Umbilical cord (tissue), 2 donors: Measurements from ENCODE around the gene PBX1. TPM values are rescaled to one million over a fixed set of nuclear protein-coding genes. Genes with fewer than 3 reads are reported as not detected.

Experiments
- DNase-seq: peaks from one replicate; pipeline ENCODE4 v3.0.0-alpha.2; 2015; ENCODE audit warnings: low spot score
- total RNA-seq: library from RNA; depleted of rRNA; stranded (reverse); fragments of >200 nt; gene quantifications from one replicate; pipeline ENCODE4 v1.2.3, GENCODE V29; 2014; ENCODE audit warnings: low replicate concordance; ENCODE audit not compliant: insufficient read depth

Gene PBX1
- total RNA-seq, 1 donor from 2014 or later, result 119 TPM

DNA sequence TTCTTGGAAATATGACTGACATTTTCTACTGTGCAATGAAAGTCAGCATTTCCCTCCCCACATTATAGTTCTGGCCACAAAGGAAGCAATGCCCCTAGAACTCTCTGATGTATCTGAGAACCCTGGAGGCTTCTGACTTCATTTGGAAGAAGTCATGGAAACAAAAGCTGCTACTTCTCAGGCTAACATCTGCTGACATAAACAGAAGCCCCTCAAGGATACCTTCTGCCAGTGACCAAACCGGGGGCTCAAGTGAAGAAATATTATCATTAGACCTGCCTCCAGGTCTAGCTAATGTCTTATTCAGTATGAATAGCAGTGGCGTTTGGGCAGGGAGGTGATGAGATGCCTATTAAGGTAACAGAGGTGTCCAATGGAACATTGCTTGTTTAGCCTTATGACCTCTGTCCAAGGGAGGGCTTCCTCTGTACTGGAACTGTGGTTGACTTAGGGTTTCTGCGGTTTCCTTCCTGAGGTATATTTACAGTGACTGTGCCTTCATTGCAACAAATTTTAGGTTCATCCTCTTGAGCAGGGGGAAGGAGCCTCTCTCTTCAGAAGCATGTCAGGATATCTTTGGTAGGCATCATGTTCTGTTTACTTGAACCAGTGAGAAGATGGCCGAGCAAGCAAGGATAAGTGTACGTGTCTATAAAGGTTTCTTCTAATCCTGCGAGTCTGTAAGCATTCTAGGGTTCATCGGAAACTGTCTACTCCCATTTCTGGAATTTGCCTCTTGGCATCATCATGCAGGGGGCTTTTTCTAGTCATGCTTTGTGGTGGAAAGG is 161.7 kb downstream of the PBX1 start:
- peak; percentile 45 for DNase-seq

DNA sequence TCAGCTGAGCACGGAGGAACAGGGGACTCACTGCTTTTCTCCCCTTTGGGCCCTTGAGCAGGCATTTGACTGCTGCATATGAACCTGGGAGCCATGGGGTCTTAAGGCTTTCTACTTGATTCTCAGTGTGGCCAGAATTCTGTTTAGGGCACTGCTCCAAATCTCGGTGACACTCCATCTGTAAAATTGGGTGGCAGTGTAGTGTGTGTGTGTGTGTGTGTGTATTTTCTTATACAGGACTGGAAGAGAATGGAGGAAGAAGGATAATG is 162.2 kb downstream of the PBX1 start:
- no peak for DNase-seq

DNA sequence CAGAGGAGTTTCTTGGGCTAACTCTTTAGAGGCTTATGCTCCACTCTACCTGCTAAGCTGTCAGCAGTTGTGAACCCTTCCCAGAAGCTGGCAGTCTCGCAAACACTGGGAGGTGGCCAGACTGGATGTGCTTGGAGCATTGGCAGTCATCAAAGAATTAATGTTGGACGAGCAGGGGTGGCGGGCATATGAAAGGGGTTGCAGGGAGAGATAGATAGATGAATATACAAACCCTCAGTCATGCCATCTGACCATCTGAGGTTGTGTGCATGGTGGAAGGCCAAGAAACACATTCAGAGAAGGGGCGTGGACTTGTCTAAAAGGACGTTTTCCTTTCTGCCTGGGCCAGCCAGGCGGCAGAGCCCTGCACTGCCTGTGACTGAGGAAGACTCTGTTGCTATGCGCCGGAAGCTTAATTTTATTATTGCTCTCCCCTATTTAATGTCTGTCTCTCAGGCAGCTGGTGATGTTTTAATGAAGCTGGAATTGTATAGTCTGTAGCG is 164.4 kb downstream of the PBX1 start:
- no peak for DNase-seq

DNA sequence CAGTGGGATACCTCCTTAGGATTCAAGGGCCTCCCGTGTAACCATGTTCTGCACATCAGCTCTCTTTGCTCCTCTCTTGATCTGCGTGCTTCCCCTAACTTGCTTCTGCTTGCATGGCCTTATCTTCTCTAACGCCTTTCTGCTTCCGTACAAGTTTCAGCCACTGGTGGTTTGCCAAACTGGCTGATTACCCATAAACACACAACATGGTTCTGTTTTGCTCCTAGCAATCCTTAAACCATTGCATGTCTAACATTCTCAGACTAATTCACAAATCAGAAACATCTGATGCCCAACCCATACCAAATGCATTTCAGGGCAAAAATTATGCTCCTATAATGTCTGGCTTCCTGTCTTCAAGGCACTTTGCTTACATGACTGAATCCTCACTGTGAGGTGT is 166.4 kb downstream of the PBX1 start:
- DNase-seq, result peak; percentile 45

DNA sequence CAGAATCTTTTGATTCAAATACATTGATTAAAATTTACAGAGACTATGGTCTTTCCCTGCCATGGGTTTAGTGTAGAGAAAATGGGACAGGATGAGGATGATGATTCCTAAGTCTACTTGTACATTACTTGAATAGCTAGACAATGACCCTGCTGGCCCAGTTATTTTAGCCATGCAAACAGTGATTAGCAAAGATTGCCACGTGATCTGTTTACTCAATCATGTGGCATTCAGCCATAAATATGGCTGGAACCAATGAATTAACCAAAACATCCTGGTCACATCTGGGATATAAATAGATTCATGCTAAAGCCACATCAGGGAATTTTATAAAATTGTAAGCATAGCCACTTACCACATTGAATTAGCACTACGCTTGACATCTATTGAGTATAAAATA is 167.3 kb downstream of the PBX1 start:
- no peak for DNase-seq

DNA sequence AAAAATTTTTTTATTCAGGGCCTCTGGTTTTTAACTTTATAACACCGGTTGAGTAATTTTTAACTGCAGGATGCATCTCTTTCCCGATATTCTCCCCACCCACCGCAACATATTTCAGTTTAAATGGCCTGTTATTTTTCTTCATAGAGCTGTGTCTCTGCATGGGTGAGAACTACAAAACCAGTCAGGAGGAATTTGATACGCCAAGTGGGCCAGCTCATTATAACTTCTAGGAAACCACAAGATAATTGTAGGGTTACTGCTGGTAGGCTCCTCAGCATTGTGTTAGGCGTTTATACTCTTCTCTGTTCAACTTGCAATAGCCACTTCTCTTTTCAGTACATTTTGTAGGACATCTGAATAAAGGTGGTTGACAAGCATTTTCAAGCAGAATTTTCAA is 169.7 kb downstream of the PBX1 start:
- DNase-seq, result no peak

DNA sequence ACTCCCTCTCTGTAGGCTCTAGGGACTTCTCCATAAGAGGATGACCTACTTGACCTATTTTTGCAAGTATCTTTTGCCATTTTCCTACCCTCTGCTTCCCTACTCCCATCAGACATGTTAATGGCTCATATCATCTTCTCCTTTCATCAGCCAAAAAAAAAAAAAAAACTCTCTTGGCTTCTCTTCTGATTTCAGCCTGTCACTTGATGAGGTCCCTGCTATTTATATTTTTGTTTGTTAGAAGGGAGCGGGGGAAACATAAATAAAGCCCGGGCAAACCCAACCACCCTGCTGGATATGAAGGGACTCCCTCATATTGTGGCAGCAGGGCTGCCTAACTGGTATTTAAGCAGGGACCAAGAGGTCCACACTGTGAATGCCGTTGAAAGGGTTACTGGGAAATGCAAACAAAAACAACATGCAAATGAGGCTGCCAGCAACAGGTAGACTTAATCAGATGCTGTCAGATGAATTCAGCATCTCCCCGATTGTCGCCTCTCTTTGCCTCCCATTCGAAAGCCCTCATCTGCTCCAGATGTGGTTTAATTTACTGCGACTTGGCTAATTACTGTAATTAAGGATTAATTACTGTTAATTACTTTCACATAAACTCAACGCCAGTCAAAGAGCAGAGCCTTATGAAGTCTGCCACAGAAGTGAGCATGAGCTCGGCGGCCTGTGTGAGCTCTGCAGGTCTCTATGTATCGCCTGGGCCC is 172.3 kb downstream of the PBX1 start:
- no peak for DNase-seq

DNA sequence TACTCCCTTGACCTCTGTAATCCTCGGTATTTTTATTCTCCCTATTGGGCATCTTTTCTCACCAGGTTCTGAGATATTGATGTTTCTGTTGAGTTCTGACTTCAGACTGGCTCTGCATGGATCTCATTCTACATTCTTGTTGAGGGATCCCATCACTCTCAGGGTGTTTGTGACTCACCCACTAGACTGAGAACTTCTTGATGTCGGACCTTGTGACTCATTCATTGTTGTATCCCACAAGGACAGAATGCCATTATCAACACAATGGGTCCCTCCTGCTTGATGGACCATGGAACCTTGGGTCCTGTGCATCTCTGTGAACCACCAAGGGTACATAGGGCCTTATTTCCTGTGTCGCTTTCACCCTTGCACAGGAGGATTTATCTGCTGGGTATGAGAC is 174.1 kb downstream of the PBX1 start:
- no peak for DNase-seq

DNA sequence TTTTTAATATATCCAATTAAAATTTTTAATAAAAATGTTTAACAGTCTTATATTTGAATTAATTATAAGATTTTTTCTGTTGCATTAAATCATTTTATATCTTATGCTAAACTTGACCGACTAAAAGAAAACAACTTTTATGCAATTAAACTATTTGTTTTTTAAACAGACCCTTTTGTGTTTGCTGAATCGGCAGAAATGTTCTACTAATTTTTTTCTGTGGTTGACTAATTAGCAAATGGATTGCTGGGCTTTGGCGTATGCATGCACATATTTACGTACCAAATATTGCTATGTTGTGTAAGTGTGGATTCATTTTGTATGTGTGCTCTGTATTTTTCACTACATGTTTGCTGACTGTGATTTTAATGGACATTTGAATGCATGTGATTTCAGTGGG is 174.8 kb downstream of the PBX1 start:
- DNase-seq, result no peak

DNA sequence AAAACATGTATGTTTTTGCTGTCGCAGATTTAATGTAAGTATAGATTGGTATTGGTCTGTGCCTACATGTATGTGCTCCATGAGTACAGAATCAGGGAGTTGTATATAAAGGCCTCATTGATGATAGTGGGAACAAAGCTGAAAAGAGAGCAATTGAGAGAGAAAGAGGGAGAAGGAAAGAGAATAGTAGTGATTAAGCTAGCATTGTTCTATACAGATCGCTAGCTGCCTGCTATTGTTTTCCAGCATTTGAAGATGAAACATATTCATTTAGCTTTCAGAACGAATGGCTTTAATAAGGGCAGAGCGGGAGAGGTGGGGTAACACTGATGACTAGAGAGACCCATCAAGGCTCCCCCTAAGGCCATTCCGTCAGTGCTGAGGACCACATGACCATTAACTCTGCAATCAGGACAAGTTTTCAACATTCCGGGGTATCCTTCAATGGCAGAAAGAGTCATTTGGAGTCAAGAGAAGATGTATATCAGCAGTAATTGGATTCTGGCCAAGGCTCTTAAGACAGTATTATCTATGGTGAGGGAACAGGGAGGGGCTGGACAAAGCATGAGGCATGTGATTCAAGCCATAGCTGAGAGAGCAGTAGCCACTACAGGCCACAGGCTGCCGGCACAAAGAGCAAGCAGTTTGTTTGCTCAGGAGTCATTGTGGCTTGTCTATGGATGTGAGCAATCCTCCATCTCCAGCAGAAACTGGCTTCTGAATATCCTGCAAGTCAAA is 176.5 kb downstream of the PBX1 start:
- peak; percentile 79 for DNase-seq

DNA sequence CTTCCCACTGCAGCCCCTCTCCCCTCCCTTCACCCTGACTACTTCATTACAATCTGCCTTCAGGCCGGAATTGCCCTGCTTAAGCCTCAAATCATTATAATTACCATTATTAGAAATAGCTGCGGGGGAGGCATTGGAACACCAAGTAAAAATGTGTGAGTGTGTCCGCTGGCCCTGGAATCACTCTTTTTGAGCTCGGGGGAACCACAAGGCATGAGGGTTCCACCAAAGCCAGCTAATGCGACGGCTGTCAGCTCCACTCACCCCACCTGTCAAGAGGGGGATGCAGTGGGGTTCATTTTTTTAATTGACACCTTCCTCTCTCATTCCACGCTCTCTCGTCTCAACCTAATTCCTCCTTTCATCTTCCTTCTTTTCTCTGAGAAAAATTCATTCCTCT is 177.2 kb downstream of the PBX1 start:
- no peak for DNase-seq

DNA sequence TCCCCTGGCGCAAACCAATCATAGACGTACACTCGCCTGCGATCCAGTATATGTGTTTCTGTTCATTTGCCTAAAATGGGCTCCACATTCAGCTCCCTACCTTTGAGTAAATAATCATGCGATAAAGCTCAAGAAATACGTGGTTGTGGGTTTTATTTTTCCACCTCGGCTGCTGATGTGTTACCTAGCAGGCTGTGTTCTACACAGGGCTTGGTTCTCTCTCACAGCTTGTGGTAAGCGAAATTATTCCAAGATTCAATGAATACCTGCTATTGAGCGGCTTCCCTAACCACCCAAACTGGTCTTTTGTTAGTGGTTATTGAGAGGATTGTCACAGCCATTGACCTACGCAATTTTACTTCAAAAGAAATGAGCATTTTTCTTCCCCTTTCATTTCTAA is 180.2 kb downstream of the PBX1 start:
- no peak for DNase-seq

DNA sequence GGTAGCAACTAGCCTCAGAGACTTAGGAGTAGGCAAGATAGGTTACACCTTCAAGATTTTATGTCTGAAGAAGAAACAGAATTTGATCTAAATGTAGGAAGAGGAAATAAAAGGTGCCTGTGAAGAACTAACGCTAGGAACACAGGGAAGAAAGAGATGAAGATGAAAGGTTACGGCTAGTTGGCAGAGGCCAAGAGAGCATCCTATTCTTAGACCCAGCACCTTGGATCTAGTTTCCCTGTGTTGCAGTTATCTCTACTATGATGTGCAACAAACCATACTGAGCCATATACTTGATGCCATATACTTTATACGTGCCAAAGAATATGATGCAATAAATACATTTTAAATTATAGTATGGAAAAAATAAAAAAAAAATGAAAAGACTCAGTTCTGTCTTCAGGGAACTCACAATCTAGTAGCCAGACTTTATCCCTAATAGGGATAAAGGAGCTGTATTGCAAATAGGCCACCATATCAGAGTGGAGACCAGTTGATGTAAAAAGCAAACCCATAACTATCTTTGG is 181.1 kb downstream of the PBX1 start:
- DNase-seq, result no peak

DNA sequence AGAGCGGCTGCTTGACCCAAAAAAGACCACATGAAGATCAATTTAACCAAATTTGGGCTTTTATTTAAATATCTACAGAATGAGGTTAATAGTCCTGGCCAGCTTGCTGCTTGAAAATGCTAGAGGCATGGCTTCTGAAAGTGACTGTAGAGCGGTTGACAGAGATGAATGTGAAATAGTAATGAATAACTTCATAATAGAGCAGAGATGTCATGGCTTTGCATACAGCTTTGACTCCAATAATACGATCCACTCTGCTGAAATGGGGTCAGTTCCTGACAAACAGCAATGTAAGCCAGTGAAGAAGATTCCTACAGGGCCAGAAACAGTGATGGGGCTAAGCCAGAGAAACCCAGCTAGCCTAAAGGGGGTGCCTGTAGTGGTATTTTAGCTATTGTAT is 183.8 kb downstream of the PBX1 start:
- DNase-seq, result no peak

DNA sequence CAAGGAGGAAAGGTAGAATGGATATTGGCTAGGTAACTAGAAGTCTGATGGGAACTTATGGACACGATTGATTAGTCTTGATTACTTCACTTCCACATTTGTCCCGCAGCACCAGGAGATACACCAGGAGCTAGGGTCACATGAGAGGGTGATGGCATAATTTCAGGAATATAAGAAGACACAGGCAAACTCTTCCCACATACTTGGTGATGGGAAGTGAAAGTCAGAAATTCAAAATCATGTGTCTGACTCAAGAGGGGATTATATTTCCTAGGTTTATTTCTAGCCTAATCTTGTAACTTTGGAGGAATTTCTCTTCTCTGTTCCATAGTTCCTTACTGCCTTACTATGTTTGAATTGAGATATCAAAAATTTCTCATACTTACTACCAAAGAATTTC is 185.0 kb downstream of the PBX1 start:
- DNase-seq, result no peak

DNA sequence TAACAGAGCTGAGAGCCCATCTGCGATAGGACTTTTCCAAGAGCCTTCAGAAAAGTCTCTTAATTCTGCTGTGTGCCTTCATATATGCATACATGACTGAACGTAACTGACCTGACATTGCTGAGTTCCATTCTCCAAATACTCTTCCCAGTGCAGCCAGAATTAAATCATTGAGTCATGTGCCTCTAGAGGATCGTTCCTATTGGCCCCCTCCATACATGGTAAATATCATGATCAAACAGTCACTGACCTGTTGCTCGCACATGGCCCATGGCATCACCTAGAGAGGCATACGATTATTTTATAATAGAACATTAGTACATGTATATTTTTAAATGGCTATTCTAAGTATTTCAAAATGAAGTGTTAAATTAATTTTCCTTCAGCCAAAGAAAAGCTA is 186.8 kb downstream of the PBX1 start:
- DNase-seq, result no peak

DNA sequence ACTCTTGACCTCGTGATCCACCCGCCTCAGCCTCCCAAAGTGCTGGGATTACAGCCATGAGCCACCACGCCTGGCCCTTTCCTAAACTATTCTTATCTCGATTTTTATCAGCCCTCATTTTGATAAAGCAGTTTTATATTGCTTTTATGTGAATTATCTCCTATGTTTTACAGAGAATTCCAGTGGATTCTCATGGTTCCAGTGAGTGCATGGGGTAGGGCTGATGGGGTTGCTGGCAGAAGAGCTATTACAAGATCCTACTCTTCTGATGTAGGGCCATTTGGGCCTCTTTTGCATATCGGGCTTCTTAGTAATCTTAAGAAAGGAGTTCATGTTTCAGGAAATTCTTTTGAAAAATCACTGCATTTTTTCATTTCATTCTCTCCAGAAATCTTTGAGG is 187.6 kb downstream of the PBX1 start:
- peak; percentile 76 for DNase-seq

DNA sequence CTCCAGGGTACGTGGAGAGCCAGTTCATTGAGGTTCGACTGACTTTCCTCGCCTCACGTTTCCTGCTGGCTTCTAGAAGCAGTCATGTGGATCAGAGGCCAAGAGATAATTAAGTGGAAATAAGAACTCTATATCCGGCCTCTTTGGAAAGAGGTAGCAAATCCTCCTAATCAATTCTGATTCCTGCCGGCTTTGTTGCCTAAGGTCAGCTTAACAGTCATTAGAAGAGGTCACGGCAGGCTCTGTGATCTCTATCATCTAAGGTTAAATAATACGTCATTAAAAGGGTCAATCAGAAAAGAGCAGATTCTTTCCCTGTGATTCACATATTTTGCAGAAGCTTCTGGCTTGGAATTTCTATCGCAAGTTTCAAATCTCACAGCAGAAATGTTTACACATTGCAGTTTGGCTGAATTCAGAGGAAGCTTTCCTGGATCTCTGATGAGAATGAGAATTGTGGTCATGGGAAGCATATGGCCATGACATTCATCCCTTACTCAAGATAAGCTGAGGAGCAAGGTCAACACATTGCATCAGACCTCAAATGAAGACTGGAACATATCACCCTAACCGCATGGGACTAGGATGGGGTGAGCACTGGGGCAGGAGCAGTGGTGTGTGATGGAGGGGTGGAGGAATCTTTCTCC is 189.4 kb downstream of the PBX1 start:
- DNase-seq, result peak; percentile 96

DNA sequence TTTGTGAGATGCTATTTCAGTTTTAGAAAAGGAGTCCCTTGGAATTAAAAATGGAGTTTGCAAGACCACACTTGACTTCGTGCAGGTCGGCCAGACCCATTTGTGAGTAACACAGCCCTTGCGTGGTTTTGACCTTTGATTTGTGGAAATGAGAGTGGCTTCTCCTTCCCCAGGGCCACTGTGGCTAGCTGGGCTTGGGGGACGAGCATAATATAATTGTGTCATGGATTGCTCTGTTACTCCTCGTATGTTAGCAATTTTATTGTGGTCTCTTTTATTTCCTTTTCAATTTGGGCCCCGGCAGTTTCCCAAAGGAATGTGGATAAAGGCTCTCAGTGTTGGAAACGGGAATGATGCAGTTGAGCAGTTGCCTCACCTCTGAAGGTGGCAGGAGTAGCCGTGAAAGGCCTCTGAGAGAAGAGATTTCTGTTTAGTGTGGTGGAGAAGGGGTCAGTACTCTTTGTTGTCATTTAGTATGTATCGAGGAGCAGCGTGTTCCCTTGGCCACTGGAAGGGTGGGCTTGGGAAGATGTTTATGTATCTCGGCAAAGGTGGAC is 194.6 kb downstream of the PBX1 start:
- DNase-seq, result no peak

DNA sequence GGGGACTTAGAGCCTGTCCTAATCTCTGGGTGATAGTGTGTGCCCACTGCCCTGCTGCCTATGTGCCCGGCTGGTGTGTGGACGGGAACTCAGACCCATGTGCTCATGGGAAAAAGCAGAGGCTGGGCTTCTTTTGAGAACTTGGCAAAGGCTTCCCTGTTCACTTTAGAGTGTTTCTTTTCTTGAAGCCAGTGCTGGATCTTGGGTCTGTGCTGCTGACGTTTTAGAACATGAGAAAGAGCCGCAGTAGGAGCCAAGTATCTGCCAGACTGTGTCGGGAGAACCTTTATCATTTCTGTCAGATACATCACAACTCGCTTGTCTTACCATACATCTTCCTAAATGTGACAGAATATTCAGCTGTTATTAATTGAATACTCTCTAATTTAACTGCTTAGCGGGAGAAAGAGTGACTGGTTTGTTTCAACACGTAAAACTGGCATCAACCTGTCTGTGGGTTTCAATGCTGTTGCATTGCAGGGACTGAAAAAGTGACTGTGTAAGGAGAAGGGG is 195.2 kb downstream of the PBX1 start:
- DNase-seq, result peak; percentile 93

DNA sequence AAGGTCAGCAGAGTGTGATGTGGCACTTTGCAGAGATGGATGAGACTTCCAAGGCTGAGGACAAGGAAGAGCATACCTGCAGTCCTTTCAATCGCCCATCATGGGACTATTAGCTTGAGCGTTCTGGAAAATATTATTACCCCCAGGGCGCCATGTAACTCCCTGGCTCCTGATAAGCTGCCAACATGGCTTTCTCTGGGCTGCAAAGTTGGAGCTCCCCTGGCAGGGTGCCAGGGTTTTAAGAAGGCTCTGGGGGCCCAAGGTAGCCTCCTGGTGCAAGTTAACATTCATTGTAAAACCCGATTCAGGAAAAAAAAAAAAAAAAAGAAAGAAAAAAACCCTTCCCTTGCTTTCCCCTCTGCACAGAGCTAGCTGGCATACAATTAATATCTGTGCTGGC is 196.7 kb downstream of the PBX1 start:
- DNase-seq, result no peak
